Parathyroid adenoma (tissue), 2 donors: ENCODE measurements around the gene MUC4.
"Not testable (repeated sequence)": the region's sequence is repeated elsewhere in the genome, so short reads cannot be mapped to it uniquely, and the experiment has no call there.

Experiments used
- H2AFZ ChIP-seq: fragments of 300-600 bp; sonication (generic); one replicate; pipeline ENCODE4 v1.7.0; 2017; ENCODE audit warnings: antibody characterized with exemption, mild to moderate bottlenecking
- H3K27ac ChIP-seq: fragments of 300-600 bp; sonication (generic); one replicate; pipeline ENCODE4 v1.7.0; 2017
- H3K27me3 ChIP-seq: fragments of 300-600 bp; sonication (generic); one replicate; pipeline ENCODE4 v1.7.0; 2017; ENCODE audit warnings: low read length; ENCODE audit not compliant: control insufficient read depth, insufficient read depth
- H3K36me3 ChIP-seq: fragments of 300-600 bp; sonication (generic); one replicate; pipeline ENCODE4 v1.7.0; 2017; ENCODE audit warnings: low read length; ENCODE audit not compliant: control insufficient read depth, insufficient read depth
- H3K4me1 ChIP-seq: fragments of 300-600 bp; sonication (generic); one replicate; pipeline ENCODE4 v1.7.0; 2017; ENCODE audit warnings: control low read depth
- H3K4me2 ChIP-seq: fragments of 300-600 bp; sonication (generic); one replicate; pipeline ENCODE4 v1.7.0; 2017; ENCODE audit warnings: low read length
- H3K4me3 ChIP-seq: fragments of 300-600 bp; sonication (generic); one replicate; pipeline ENCODE4 v1.7.0; 2017; ENCODE audit warnings: low read depth, low read length
- H3K79me2 ChIP-seq: fragments of 300-600 bp; sonication (generic); one replicate; pipeline ENCODE4 v1.7.0; 2017; ENCODE audit warnings: control low read depth
- H3K9ac ChIP-seq: fragments of 300-600 bp; sonication (generic); one replicate; pipeline ENCODE4 v1.7.0; 2017; ENCODE audit warnings: mild to moderate bottlenecking
- H3K9me3 ChIP-seq: fragments of 300-600 bp; sonication (generic); one replicate; pipeline ENCODE4 v1.7.0; 2017; ENCODE audit warnings: low read length; ENCODE audit not compliant: control insufficient read depth
- CTCF ChIP-seq: fragments of 300-600 bp; sonication (generic); IDR thresholded peaks from one replicate; pipeline ENCODE4 v1.7.0; 2017; ENCODE audit warnings: antibody characterized with exemption, mild to moderate bottlenecking
- donor health status: primary hyperparathyroidism.

Gene MUC4

DNA sequence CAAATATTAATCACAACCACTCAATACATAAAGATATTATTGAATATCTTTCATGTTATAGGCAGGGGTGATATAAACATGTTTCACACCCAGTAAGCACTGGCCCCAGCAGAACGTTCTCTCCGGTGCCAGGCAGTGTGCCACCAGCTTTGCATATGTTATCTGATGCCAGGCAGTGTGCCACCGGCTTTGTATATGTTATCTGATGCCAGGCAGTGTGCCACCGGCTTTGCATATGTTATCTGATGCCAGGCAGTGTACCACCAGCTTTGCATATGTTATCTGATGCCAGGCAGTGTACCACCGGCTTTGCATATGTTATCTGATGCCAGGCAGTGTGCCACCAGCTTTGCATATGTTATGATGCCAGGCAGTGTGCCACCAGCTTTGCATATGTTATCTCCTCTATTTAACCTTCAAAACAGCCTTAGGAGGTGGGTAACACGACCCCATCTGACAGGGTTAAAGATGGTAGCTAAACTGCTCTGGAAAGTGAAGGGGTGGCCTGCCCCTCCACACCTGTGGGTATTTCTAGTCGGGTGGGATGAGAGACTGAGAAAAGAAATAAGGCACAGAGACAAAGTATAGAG, 84.0 kb downstream of the MUC4 start:
- TF ChIP-seq CTCF, result no peak
- Histone ChIP-seq H3K9me3 (no peaks in the 10 kb centered on the region), H3K4me1 (peaks cover 7% of the 10 kb centered on the region), H3K27ac (no peak overlapping the region), H3K9ac (no peak overlapping the region), H3K4me3 (no peak overlapping the region), H3K4me2 (peak overlapping the region; percentile 12), H3K79me2 (no peaks in the 10 kb centered on the region), H3K27me3 (no peaks in the 10 kb centered on the region), H2AFZ (no peak overlapping the region), H3K36me3 (no peaks in the 10 kb centered on the region)

DNA sequence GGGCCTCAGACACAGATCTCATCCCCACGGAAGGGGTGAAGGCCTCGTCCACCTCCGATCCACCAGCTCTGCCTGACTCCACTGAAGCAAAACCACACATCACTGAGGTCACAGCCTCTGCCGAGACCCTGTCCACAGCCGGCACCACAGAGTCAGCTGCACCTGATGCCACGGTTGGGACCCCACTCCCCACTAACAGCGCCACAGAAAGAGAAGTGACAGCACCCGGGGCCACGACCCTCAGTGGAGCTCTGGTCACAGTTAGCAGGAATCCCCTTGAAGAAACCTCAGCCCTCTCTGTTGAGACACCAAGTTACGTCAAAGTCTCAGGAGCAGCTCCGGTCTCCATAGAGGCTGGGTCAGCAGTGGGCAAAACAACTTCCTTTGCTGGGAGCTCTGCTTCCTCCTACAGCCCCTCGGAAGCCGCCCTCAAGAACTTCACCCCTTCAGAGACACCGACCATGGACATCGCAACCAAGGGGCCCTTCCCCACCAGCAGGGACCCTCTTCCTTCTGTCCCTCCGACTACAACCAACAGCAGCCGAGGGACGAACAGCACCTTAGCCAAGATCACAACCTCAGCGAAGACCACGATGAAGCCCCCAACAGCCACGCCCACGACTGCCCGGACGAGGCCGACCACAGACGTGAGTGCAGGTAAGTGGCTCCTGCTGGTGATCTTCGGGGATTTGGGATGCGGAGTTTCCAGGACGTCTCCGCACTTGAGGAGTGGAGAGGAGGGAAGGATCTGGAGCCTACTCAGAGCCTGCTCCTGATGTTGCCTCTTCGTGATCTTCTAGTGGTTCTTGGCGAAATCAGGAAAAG, 85.6 kb downstream of the MUC4 start:
- H3K9me3 ChIP-seq, H3K36me3 ChIP-seq, H3K79me2 ChIP-seq, H3K4me2 ChIP-seq, H3K4me3 ChIP-seq, H3K27me3 ChIP-seq, H3K9ac ChIP-seq, H3K4me1 ChIP-seq, H2AFZ ChIP-seq, H3K27ac ChIP-seq: not testable (repeated sequence)

DNA sequence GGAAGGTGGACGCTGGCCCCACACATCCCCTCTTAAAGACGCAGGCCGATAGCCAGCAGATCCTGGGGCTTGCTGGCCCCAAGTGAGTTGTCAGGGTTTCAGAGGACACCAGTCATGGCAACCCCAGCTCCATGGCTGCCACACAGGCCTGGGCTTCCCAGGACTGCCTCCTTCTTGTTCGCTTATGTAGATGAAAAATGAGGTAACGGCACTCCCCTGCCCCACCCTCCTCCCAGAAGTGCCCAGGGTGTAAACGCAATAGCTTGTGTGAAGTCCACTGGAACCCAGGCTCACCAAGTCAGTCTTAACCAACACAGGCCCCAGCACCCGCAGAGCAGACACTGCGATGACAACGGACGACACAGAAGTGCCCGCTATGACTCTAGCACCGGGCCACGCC, 87.4 kb downstream of the MUC4 start:
- H3K27me3 ChIP-seq, H2AFZ ChIP-seq, H3K36me3 ChIP-seq, H3K27ac ChIP-seq, H3K4me2 ChIP-seq, H3K4me3 ChIP-seq, H3K79me2 ChIP-seq, H3K9ac ChIP-seq, H3K9me3 ChIP-seq: not testable (repeated sequence)
- H3K4me1 ChIP-seq, result peaks cover 12% of the 10 kb centered on the region

- H3K4me1 ChIP-seq, result peaks cover 12% of the 10 kb centered on the region
- H3K9me3 ChIP-seq, H3K4me2 ChIP-seq, H2AFZ ChIP-seq, H3K27ac ChIP-seq, H3K27me3 ChIP-seq, H3K4me3 ChIP-seq, H3K79me2 ChIP-seq, H3K36me3 ChIP-seq, H3K9ac ChIP-seq: not testable (repeated sequence)
Observed at GRCh38 chr3:195722996-195723345, 88.8 kb downstream of the MUC4 start.

DNA sequence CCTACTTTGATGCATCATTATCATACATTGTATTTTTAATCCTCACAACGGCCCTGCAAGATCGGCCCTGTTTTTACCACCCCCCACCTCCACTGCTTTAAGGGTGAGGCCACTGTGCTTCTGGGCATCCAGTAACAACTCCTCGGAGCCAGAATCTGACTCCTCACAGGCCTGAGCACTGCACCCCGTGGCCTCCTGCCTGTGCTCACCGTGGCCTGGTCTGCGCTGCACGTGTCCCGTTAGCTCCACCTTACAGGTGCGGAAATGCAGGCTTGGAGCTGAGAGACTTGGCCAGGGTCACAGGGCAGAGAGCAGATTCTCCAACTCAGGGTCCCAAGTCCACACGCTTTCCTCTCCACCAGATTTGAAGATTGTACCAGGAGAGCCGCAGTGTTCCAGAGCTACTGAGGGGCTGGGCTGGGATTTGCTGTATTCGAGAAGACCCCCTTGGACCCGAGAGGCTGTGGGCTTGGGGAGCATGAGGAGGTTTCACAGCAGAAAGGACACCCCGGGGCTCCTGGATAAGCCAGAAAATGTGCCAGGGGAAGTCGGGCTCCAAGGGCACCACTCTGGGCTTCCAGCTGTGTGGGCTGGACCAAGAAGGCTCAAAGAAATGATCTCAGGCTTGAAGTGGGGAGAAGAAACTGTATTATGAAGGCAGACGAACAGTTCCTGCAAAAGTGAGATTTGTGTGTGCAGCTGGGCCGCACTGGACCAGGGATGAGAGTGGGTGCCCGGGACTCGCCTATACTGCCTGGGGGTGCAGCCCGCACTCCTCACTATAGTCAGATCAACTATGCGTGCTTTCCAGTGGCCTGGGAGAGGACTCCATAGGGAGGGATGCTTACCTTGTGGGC, 89.4 kb downstream of the MUC4 start:
- H3K36me3 ChIP-seq, H3K9me3 ChIP-seq, H3K27me3 ChIP-seq, H3K4me2 ChIP-seq, H3K27ac ChIP-seq, H2AFZ ChIP-seq, H3K9ac ChIP-seq, H3K4me3 ChIP-seq, H3K4me1 ChIP-seq, H3K79me2 ChIP-seq: not testable (repeated sequence)

DNA sequence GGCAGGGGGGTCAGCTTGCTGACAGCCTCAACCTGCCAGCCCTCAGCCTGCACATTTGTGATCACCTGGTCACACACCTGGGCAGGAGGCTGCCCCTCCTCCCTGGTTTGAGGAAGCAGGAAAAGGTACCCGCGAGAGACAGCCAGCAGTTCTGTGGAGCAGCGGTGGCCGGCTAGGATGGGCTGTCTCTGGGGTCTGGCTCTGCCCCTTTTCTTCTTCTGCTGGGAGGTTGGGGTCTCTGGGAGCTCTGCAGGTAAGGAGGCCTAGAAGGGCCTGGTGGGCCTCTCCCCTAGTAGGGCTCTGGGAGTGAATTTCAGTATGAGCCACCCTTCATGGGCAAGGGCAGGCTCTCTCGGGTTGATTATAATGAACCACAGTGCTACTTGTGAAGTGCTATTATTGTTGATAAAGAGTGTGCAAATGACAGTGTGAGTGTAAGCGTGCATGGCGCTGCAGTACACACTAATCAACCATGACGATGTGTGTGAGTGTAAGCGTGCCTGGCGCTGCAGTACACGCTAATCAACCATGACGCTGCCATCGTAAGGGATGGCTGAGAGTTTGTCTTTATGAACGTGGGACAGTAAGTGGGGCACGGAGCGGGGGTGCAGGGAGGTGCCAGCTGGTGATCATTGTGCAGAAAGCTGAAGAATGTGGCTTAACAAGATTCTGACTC, 90.8 kb downstream of the MUC4 start, which contains the start of gene MUC20:
MUC20 (plus strand) TSS at position 148 of the 676 bp plus-strand sequence; CDS start at position 178, 30 bp downstream.
- H2AFZ ChIP-seq, result peak within 1 kb of the TSS; percentile 31
- H3K36me3 ChIP-seq, H3K27ac ChIP-seq, H3K4me2 ChIP-seq, H3K9ac ChIP-seq, H3K79me2 ChIP-seq, H3K9me3 ChIP-seq, H3K27me3 ChIP-seq, H3K4me3 ChIP-seq, H3K4me1 ChIP-seq: not testable (repeated sequence)

GRCh38 chr3:195719514-195720254, 92.0 kb downstream of the MUC4 start:
- not testable (repeated sequence) for H3K9ac ChIP-seq, H3K9me3 ChIP-seq, H3K4me2 ChIP-seq, H3K36me3 ChIP-seq, H3K27me3 ChIP-seq, H3K79me2 ChIP-seq, H3K27ac ChIP-seq, H2AFZ ChIP-seq, H3K4me3 ChIP-seq, H3K4me1 ChIP-seq
